GM12865 (cell line): ENCODE results near the gene HSFX3.

ENCODE experiments used
- DNase-seq: peaks from one replicate; pipeline ENCODE4 v3.0.0; 2010; ENCODE audit warnings: low read depth
- H3K4me3 ChIP-seq: 2 replicates; pipeline ENCODE4 v1.5.1; 2011; ENCODE audit warnings: mild to moderate bottlenecking, low read depth, low read length, control low read depth
- CTCF ChIP-seq: IDR thresholded peaks from 2 replicates; pipeline ENCODE4 v1.5.1; 2011; ENCODE audit warnings: low read length, control low read depth, low read depth, inconsistent platforms; ENCODE audit not compliant: insufficient read depth; ENCODE audit errors: missing control alignments

The HSFX3 gene

GRCh38 chrX:149499766-149500165, 50.0 kb downstream of the HSFX3 start:
- no peak for TF ChIP-seq CTCF
- H3K4me3 ChIP-seq: no peak overlapping the region
- no peak for DNase-seq

DNA sequence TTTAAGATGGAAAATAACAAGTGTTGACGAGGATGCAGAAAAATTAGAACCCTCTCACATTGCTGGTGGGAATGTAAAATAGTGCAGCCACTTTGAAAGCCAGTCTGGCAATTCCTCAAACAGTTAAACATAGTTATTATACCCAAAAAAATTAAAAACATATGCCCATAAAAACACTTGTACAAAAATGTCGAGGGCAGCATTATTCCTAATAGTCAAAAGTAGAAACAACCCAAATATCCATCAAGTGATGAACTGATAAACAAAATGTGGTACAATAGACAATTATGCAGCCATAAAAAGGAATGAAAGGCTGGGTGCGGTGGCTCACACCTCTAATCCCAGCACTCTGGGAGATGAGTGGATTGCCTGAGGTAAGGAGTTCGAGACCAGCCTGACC, 51.0 kb downstream of the HSFX3 start:
- no peak overlapping the region for H3K4me3 ChIP-seq
- TF ChIP-seq CTCF: no peak
- DNase-seq: no peak
